IPS-NIHi11 (cell line): ENCODE data around the gene NLN.
"Not testable (repeated sequence)": the region's sequence is repeated elsewhere in the genome, so short reads cannot be mapped to it uniquely, and the experiment has no call there.

Experiments used
- DNase-seq: peaks from one replicate; pipeline ENCODE4 v3.0.0; 2012; ENCODE audit warnings: mixed read lengths, low spot score

NLN gene

GRCh38 chr5:65832603-65833228 is 110.7 kb downstream of the NLN start:
- DNase-seq, result no peak

- no peak for DNase-seq
These were observed 111.8 kb downstream of the NLN start for GRCh38 chr5:65833780-65834179.

- no peak for DNase-seq
These were observed 112.3 kb downstream of the NLN start for GRCh38 chr5:65834306-65834705.

GRCh38 chr5:65835191-65835590 is 113.2 kb downstream of the NLN start:
- no peak for DNase-seq

GRCh38 chr5:65837139-65837538 is 115.1 kb downstream of the NLN start:
- no peak for DNase-seq

GRCh38 chr5:65839170-65839569 is 117.2 kb downstream of the NLN start:
- not testable (repeated sequence) for DNase-seq

GRCh38 chr5:65840071-65840470 is 118.1 kb downstream of the NLN start:
- DNase-seq, result no peak

- not testable (repeated sequence) for DNase-seq
These were observed 122.8 kb downstream of the NLN start for GRCh38 chr5:65844763-65845162.

GRCh38 chr5:65846101-65846500 is 124.1 kb downstream of the NLN start:
- DNase-seq, result no peak

GRCh38 chr5:65847019-65847418 is 125.0 kb downstream of the NLN start:
- not testable (repeated sequence) for DNase-seq

- not testable (repeated sequence) for DNase-seq
These were observed 127.9 kb downstream of the NLN start for GRCh38 chr5:65849918-65850317.

- no peak for DNase-seq
These were observed 132.9 kb downstream of the NLN start for GRCh38 chr5:65854925-65855324.

- no peak for DNase-seq
These were observed 133.8 kb downstream of the NLN start for GRCh38 chr5:65855766-65856315.

GRCh38 chr5:65856520-65856919 is 134.5 kb downstream of the NLN start:
- no peak for DNase-seq

GRCh38 chr5:65858316-65858715 is 136.3 kb downstream of the NLN start:
- no peak for DNase-seq

- no peak for DNase-seq
These were observed 139.8 kb downstream of the NLN start for GRCh38 chr5:65861830-65862241.

GRCh38 chr5:65862384-65862783 is 140.4 kb downstream of the NLN start:
- no peak for DNase-seq

GRCh38 chr5:65863747-65864146 is 141.7 kb downstream of the NLN start:
- DNase-seq, result no peak

GRCh38 chr5:65866837-65867521 is 145.0 kb downstream of the NLN start:
- no peak for DNase-seq

GRCh38 chr5:65867542-65868195 is 145.7 kb downstream of the NLN start:
- DNase-seq, result no peak

GRCh38 chr5:65868509-65868908 is 146.5 kb downstream of the NLN start:
- DNase-seq, result no peak

GRCh38 chr5:65871182-65871581 is 149.2 kb downstream of the NLN start:
- DNase-seq, result no peak

GRCh38 chr5:65871776-65872175 is 149.8 kb downstream of the NLN start:
- not testable (repeated sequence) for DNase-seq
